GM12892 (cell line): Measurements from ENCODE around the gene ZNF385D.

ENCODE experiments used
- DNase-seq: peaks from one replicate; pipeline ENCODE4 v3.0.0; 2011; ENCODE audit not compliant: insufficient read length
- FAIRE-seq: peaks from 2 replicates; lab custom pipeline; 2011; peaks lifted over from hg19 to GRCh38; lab: Jason Lieb, UNC
- POLR2A ChIP-seq: IDR thresholded peaks from 2 replicates; pipeline ENCODE4 v1.6.1; 2011; ENCODE audit warnings: low read depth, low read length, control low read depth
- POLR2AphosphoS5 ChIP-seq: IDR thresholded peaks from 2 replicates; pipeline ENCODE4 v1.6.1; 2011; ENCODE audit warnings: low read depth, low read length, control low read depth
- TAF1 ChIP-seq: IDR thresholded peaks from 2 replicates; pipeline ENCODE4 v1.6.1; 2011; ENCODE audit warnings: low read depth, mild to moderate bottlenecking, control low read depth, low read length, borderline replicate concordance

The ZNF385D gene

GRCh38 chr3:21747376-21747775, 3.6 kb downstream of the ZNF385D start:
- FAIRE-seq (no peak), DNase-seq (no peak)
- TF ChIP-seq POLR2AphosphoS5, result no peak
- no peak for TF ChIP-seq TAF1
- TF ChIP-seq POLR2A, result no peak

GRCh38 chr3:21745966-21746365, 5.0 kb downstream of the ZNF385D start:
- DNase-seq, result no peak
- no peak for FAIRE-seq
- TF ChIP-seq POLR2AphosphoS5 (no peak), POLR2A (no peak), TAF1 (no peak)

DNA sequence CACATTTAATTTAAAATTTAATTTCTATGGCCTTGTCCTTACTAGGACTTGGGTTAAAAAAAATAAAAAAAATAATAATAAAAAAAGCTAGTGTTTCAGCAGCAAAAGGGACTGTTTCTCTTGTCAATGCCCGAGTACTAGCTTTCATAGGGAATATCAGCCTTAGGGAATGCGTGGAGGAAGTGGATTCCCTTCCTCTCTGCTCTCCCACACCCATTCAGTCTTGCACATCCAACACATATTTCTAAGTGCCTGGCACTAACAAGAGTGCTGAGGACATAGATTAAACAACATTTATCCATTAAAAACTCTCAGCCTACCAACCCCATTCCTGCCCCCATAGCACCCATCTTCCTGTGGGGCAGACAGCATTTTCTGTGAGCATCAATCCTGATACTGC, 6.2 kb downstream of the ZNF385D start:
- no peak for TF ChIP-seq POLR2AphosphoS5
- TF ChIP-seq TAF1, result no peak
- no peak for TF ChIP-seq POLR2A
- FAIRE-seq, result no peak
- no peak for DNase-seq

- FAIRE-seq (no peak), DNase-seq (no peak)
- TF ChIP-seq POLR2AphosphoS5 (no peak), TAF1 (no peak), POLR2A (no peak)
Measured at GRCh38 chr3:21738935-21739702, 11.9 kb downstream of the ZNF385D start.

- no peak for DNase-seq
- FAIRE-seq, result no peak
- TF ChIP-seq POLR2A, result no peak
- TF ChIP-seq TAF1, result no peak
- TF ChIP-seq POLR2AphosphoS5, result no peak
Measured at GRCh38 chr3:21738283-21738682, 12.7 kb downstream of the ZNF385D start.

GRCh38 chr3:21734746-21735145, 16.3 kb downstream of the ZNF385D start:
- no peak for FAIRE-seq
- no peak for DNase-seq
- no peak for TF ChIP-seq POLR2AphosphoS5
- no peak for TF ChIP-seq TAF1
- no peak for TF ChIP-seq POLR2A

- no peak for DNase-seq
- no peak for TF ChIP-seq TAF1
- no peak for TF ChIP-seq POLR2AphosphoS5
- TF ChIP-seq POLR2A, result no peak
- FAIRE-seq, result no peak
Measured at GRCh38 chr3:21729888-21730459, 21.0 kb downstream of the ZNF385D start.

- no peak for TF ChIP-seq POLR2AphosphoS5
- no peak for TF ChIP-seq POLR2A
- TF ChIP-seq TAF1, result no peak
- no peak for DNase-seq
- no peak for FAIRE-seq
Measured at GRCh38 chr3:21729331-21729730, 21.7 kb downstream of the ZNF385D start.

- DNase-seq (no peak), FAIRE-seq (no peak)
- TF ChIP-seq POLR2A (no peak), POLR2AphosphoS5 (no peak), TAF1 (no peak)
Measured at GRCh38 chr3:21722768-21723167, 28.2 kb downstream of the ZNF385D start.

DNA sequence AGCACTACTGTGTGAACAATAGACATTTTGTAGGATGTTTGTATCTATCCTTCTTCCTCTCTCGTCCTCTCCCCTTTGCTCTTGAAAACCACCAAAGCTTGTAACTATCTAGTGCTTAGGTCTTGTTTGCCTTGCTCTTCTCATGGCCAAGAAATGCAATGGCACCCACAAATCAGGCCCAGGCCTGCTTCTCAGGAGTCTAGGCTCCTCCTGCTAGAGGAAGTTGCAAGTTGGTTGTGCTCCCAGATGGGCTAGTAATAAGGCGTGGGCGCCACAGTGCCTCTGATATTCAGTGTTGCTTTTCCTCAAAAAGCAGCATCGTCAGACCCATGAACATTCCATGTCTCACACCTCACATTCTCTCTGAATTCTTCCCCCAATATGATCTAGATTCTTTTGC, 28.7 kb downstream of the ZNF385D start:
- TF ChIP-seq TAF1 (no peak), POLR2AphosphoS5 (no peak), POLR2A (no peak)
- FAIRE-seq, result no peak
- no peak for DNase-seq

DNA sequence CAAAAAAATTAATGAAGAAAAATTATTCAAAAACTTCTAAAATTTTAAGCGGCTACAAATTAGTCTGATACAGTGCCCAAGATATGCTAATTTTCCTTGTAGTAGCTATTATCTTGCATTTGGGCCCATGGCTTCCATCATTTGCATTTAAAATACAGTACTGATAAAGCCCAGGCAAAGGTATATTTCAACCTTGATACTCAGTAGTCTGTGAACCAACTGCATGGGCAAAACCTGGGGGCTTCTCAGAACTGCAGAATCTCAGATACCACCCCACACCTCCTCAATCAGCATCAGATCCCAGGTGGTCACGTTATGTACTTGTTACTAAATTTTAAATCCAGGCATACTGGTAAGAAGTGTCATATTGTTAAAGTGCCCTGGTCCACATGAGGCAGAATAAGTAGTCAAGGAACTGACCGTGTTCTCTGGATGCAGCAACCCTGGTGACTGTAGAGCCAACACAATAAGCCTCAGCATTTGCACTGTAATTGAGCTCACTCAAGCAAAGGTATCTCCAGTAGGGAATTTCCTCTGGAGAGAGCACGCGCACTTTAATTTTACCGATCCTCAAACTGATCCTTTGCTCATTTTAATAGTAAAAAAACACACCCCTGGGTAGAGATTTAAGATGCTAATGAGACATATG, 31.9 kb downstream of the ZNF385D start:
- TF ChIP-seq POLR2AphosphoS5, result no peak
- no peak for TF ChIP-seq POLR2A
- no peak for TF ChIP-seq TAF1
- DNase-seq (no peak), FAIRE-seq (no peak)

GRCh38 chr3:21718161-21718765, 32.7 kb downstream of the ZNF385D start:
- no peak for DNase-seq
- FAIRE-seq, result no peak
- TF ChIP-seq POLR2A (no peak), POLR2AphosphoS5 (no peak), TAF1 (no peak)
